HG02840 (cell line): Measurements from ENCODE around the gene CUEDC1.

Source experiments
- ATAC-seq: cut with Tn5 transposase; IDR thresholded peaks from one replicate; pipeline ENCODE4 v1.9.1; 2021; ENCODE audit warnings: mild to moderate bottlenecking, moderate library complexity, moderate number of reproducible peaks; ENCODE audit not compliant: unreplicated experiment, low FRiP score

The CUEDC1 gene

DNA sequence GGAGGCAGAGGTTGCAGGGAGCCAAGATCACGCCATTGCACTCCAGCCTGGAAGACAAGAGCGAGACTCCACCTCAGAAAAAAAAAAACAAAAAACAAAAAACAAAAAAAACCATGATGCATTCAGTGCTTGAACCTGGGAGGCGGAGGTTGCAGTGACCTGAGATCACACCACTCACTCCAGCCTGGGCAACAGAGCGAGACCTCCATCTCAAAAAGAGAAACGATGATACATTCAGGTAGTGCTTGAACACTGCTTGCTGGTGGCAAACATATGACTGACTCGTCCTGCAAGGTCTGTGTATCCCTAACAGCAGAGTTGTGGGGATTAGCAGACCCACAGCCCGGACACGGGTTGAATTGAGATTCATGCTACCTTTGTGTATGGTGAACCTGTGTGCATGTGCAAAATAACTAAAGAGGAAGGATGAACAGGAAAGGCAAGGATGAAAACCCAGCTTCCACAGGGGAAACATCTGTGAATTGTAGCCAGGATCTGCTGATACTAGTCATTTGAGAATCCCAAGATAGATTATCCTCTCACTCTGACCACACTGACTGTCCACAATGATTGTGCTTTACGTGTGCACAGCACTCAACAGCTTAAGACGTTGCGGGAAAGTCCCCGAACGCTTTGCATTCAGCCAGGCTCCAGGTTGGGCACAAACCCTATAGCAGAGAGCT lies 53.0 kb downstream of the CUEDC1 start:
- ATAC-seq = peak; percentile 55

DNA sequence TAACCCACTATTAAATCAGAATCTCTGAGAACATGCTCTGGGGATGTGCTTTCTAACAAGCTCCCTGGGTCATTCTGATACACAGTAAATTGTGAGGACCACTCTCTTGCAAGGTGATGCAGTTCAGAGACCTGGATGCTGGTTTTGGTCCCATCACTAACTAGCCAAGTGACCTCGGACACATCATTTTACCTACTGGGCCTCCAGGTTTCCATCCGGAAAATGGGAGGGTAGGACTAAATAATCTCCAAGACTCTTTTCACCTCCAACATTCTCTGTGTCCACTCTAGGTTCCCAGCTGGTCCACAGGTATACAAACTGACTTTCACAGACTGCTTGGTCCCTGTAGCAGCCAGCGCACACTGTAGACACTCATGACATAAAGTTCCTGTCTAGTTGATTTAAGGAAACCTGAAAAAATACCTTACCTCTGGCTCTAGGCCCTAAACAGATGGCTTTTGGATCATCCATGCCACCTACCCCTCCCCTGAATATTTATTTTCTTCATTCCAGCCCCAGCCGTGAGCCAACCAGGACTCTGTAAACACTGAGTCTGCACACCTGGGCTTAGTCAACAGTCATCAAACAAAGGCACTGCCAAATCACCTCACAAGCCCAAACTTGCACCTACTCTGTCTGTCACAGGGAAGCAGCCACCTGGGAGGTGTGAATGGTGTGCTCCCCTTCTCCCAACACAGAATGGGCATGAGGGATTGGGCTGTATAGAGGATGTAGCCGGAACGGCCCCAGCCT lies 54.0 kb downstream of the CUEDC1 start:
- ATAC-seq = no peak

DNA sequence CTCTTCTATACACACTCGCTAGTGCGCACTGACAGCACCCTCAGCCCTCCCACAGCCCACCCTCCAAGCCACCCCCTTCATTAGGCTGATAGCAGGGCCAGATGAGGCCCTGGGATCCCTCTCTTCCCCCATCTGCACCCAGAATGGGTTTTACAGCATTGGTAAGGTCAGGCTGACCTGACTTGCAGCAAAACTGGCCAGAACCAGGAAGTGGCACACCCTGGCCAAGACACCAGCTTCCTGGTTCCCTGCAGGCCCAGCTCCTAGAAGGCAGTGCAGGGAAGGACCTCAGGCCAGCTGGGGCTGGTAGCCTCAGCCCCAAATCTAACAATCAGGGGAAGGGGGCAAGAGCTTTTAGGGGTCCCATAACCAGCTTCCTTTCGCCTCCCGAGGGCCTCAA lies 55.4 kb downstream of the CUEDC1 start:
- no peak for ATAC-seq

DNA sequence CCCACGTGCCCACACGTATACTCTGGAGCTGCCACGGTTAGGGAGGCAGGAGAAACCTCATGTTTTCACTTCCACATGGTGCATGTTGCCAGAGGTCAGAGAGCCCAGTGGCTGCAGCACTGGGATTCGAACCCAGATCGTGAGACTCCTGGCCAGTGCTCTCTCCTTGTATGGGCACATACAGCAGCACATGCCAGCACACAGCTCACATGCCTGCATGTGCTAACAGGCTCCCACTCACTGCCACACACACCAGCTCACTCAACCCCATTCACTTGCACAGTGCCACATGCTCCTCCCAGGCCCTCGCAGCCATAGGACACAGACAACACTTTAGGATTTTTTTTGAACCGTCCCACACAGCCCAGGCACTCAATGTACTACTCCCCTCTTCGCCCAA lies 55.8 kb downstream of the CUEDC1 start:
- ATAC-seq = no peak

DNA sequence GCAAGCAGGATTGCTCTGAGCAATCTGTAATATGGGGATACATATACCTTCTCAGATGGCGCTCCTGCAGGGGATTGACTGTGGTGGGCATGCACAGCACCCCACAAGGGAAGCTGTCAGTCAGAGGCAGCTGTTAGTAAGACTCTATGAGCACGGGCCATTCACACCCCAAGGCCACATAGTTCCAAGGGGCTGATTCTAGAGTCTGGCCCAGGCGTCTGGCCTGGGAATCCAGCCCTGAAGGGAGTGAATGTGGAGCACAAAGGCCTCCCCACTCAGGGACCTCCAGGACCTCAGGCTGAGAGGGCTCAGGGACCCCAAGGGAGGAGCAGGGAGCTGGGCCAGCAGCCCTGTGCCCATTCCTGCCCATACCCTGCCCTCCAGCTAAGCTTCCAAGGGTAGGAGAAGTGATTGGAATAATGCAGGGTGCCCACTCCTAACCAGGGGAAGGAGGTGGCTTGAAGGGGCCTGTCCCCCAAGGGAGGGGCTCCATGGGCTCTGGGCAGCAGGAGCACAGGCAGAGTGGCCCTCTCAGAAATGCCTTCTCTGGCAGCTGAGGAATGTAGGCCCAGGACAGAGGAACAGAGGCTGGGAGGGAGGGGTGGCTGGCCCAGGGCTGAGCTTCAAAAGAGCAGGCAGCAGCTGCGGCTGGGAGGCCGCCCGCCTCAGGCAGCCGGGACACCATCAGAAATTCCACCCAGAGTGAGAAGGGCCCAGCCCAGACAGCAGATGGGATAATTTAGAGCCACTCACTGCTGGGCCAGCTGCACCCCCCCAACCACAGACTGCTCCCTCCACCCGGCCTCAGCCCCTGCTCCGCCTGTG lies 56.5 kb downstream of the CUEDC1 start:
- ATAC-seq = no peak

DNA sequence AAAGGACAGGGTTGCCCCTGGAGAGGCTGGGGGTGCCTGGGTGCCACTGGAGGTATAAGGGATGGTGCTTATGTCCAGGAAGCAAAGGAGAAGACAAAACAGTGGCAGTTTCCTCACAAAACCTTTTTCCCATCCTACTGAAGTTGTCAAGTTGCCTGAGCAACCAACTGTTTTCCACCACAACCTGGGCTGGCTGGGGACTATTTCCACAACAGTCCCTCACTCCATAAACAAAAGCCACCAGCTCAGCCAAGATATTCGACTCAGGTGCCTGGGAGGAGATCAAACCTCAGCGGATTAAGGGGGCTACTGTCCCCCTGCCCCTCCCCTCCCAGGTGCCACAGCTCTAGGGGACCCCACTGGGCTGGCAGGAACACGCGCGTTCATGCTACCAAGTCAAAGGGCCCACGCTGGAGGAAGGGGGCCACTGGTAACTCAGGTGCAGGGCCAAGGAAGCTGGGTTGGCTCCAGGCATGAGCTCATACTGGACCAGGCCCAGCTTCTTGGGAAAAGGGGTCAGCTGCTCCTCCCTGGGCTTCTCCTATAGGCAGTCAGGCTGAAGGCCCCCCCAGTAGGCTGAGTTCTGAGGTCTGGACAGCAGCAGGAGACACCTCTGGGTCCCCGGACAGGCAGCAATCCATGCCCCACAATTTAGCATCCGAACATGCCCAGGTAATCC lies 59.7 kb downstream of the CUEDC1 start:
- no peak for ATAC-seq

DNA sequence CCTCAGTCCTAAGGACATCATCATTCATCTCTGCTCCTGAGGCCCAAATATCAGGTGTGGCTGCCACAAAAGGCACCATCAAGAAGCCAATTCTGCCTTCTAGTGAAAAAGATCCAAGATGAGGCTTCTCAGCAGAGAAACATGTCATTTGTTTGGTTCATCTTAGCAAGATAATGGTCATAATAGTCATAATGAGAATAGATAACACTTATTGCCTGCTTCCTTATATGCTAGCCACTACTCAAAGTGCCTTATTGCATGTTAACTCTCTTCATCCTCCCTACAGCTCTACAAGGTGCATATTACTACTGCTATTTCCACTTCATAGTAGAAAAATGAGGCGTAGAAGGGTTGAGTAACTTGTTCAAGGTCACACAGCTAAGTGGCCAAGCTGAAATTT lies 60.4 kb downstream of the CUEDC1 start:
- ATAC-seq = no peak

DNA sequence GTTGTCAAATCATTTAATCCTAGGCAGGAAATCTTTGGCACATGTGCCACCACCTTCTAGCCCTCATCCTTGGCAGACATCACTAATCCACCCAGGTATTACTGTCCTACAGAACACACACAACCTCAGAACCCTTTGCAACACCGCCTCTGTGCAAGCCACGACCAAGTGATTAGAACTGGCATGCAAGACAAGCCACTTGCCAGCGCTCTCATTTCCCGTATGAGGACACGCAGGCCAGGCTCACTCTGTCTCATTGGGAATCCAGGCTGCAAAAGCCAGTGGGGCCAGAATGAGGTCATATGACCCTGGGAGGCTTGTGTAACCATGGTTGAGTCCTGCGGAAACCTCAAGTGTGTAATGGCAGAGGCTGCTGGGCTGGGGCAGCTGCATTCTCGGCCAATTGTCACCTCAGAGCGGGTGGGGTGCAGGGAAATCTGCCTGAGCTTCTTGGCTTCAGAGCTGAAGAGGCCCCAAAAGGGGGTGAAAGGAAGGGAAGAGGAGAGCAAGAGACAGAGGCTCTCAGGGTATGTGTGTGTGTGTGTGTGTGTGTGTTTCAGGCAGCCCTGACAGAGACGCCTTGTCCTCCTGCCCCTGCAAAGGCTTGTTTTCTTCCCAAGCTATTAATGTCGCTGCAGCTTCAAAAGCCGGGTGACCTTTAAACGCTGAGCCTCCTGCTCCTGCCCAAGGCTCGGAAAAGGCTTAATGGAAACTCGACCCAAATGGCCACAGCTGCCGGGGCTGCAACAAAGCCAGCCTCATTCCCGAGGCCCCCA lies 62.2 kb downstream of the CUEDC1 start:
- ATAC-seq = no peak

DNA sequence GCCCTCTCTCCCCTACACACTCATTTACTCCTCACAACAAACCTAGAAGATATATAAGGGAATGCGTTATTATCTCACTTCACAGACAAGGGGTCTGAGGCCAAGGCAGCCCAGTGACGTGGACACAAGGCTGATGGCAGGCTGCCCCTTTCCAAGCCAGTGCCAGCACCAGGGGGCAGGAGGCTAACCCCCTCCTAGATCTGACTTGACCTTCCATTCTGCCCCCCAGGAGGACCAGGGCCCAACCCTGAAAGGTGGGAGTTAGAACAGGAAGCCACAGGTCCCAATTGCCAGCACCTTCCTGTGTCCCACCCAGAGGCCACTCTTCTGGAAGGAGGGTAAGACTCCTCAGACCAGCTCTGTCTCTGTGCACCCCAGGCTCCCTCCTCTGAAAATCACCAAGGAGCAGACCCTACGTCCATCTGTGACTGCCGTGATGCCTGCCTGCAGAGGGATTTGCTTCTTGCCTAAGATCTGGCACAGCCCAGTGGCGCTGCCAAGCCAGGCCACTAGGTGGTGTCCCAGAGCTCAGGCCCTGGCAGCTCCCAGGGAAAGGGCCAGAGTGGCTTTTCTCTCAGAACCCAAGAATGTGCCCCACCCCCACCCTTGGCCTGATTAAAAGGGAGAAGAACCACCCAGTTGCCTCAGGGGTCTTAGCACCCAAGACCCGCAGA lies 62.9 kb downstream of the CUEDC1 start:
- no peak for ATAC-seq

DNA sequence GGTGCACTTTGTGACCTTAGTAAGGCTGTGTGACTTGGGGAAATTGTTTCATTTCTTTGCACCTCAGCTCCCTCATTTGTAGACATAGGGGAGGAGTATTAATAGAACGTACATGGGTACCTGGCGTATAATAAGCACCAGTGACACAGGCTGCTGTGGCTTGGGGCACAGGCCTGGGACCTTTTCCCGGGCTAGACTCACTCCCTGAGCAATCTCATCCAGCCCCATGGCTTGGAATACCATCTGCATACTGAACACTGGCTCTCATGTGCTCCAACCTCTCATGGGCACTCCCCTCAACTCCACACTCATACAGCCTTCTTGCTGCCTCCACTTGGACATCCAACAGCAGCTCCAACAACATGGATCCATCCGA lies 64.4 kb downstream of the CUEDC1 start:
- no peak for ATAC-seq

DNA sequence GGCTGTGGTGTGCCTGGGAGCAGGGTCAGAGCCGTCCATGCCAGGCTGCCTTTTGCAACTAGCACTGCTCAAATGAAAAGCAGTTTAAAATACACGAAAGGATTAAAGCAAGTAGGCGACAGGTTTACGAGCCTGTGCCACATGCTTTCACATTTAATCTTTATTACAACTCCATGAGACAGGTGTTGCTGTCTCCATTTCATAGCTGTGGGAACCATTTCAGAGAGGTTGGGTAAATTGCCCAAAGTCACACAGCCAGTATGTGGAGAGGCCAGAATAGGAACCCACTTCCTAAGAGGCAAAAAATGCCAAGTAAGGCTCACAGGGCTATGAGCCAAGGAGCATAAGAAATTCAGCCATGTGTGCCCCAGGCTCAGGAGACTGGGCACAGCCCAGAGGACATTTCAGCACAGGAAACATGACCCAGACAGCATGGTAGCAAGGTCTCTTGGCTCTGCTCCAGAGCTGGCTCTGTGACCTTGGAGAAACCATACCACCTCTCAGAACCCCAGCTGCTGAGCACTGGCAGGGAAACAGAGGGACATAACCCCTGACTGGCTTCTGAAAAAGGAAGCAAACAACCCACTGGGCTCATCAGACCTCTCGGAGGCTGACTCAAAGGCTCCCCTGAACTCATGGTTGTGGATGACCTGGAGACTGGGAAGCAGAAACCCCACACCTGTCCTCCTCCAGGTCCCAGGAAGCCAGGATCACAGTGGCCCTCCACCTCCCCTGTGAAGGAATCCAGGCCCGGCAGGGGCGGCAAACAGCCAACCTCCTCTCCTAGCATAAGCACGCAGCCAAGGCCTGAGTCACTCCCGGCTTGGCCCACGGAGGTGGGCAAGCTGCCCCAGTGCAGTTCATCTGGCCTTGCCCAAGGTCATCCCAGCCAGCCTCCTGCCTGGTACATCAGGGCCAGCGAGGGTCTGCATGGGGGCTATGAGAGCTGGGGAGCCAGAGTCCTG lies 65.0 kb downstream of the CUEDC1 start:
- ATAC-seq = no peak

DNA sequence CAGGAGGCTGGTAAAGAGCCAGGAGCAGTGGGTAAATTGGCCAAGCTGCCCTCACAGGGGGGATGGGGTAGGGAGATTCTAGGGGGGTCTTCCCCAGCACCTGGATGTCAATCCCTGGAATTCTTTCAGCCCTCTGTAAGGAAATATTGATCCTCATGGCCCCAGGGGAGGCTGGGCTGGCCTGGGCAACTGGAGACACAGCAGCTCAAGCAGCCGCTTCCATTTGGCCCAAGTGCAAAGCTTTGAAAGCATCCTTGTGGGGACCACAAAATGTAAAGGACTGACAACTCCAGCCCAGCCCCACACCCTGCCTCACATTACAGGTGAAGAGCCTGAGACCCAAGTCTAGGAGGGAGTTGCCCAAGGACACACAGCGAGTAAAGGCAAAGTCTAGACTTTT lies 66.0 kb downstream of the CUEDC1 start:
- no peak for ATAC-seq

DNA sequence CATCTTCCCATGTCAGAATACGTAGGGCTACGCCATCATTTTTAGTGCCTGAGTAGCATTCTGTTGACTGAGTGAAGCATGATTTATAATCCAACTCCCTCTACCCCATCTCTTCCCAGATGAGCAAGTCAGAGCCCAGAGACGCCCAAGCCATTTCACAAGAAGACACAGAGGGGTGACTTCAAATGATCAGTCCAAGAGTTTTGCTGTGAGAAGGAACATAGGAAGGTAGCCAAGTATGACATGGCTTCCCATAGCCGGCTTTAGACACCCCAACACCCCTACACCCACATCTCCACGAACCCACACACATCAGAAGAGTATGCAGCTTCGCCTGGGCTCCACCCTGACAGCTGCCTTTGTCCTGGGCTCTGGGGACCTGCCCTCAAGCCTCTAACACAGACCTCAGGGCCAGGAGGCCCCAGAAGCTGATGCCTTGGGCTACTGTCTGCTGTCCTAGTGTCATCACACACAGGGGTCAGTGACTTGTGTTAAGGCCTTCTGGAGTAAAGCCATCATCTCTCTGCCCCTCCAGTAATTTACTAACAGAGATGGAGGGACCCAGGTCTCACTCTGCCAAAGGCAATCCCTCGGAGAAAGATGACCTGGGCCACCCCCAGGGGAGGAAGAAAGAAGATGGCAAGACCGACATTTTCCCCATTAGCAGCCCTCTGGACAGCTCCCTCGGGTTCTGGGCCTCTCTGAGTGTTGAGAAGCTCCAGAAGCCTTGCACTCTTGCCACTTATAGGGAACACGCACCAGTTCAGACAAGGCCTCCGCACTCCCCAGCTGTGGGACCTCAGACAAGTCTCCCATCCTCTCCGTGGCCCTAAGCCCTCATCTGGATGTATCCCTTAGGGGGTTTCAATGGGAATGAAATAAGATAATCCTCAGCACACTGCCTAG lies 66.6 kb downstream of the CUEDC1 start:
- ATAC-seq = no peak

DNA sequence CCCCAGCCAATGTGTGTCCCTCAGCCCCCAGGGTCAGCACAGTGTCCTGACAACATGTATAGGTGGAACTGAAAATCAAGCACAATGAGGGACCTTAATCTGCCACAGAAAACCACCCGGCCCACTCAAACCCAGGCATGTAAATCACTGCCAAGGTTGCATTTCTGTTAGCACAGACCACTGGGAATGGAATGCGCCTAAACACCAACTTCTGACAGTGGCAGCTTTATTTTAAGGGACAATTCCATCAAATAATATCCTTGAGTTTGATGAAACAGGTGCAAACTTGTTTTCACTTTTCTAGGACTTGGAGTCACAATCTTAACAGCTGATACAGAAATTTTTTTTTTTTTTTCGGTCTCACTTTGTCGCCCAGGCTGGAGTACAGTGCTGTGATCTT lies 68.1 kb downstream of the CUEDC1 start:
- ATAC-seq = no peak

DNA sequence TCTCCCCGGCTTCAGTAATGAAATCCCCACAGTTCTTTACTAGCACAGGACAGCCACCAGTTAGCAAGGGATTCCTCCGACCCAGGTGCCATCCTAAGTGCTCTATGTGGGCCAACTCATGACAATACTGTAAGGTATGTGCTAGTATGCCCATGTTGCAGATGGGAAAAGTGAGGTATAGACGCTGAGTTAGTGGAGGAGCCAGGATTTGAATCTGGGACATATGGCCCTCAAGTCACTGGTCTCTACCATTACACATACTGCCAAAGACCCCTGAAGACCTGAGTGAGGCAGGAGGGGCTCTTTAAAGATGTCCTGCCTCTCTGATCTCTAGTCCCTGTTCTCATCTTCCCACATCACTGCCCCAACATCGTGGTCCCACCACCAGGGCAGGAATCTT lies 69.2 kb downstream of the CUEDC1 start:
- no peak for ATAC-seq

DNA sequence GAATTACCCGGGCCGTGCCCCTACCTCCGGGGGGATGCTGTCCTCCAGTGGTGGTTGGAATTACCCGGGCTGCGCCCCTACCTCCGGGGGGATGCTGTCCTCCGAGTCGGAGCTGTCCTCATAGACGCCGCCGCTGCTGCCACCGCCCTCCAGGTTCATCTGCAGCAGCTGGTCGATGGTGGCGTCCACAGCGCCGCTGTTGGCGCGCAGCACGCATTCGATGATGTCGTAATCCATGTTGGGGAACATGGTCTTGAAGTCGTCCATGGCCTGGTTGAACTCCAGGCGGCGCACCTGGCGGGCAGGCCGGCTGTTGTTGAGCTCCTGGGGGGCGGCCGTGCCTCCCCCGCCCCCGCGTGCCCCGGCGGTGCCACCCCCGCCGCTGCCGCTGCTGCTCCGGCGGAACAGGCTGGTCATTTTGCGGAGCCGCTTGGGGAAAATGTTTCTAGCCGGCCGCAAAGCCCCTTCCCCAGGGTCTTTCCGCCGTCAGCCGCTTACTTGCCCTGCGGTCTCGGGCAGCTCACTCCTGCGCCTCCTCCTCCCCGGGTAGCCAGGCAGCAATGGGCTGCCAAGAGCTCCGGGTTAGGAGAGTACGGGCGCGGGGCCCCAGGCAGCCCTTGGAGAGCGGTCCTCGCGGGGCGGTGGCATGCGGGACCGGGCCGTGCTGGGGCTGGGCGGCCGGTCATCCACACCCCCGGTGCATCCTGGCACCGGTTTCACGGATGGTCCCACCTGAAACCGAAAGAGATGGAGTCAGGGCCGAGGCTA lies 69.9 kb downstream of the CUEDC1 start:
- ATAC-seq = no peak
